ENCODE data around the gene FAM25G.

Gene FAM25G

GRCh38 chr10:47447705-47448104, 43.8 kb downstream of the FAM25G start:
- Histone ChIP-seq H3K9me3 (ENCODE audit: control insufficient read depth, insufficient read depth, low read length) (no peaks in the 10 kb centered on the region), H3K4me1 (ENCODE audit: control insufficient read depth, insufficient read depth, low read length) (peaks cover 3% of the 10 kb centered on the region; the same call in 1 of the 2 replicates), H3K4me3 (ENCODE audit: low read length) (no peak overlapping the region), H3K36me3 (ENCODE audit: control insufficient read depth, insufficient read depth, low read length) (no peaks in the 10 kb centered on the region), H3K27ac (ENCODE audit: low read length) (no peak overlapping the region), H3K27me3 (ENCODE audit: control insufficient read depth, insufficient read depth, low read length) (no peaks in the 10 kb centered on the region)
- no peak for DNase-seq (ENCODE audit: low read depth, low spot score)
- 100% methylated on average over 1 of the region's 3 CpGs for WGBS (ENCODE audit: insufficient coverage, insufficient read length)

- Histone ChIP-seq H3K27me3 (ENCODE audit: control insufficient read depth, insufficient read depth, low read length) (no peaks in the 10 kb centered on the region), H3K4me3 (ENCODE audit: low read length) (no peak overlapping the region), H3K27ac (ENCODE audit: low read length) (no peak overlapping the region), H3K36me3 (ENCODE audit: control insufficient read depth, insufficient read depth, low read length) (no peaks in the 10 kb centered on the region), H3K9me3 (ENCODE audit: control insufficient read depth, insufficient read depth, low read length) (no peaks in the 10 kb centered on the region), H3K4me1 (ENCODE audit: control insufficient read depth, insufficient read depth, low read length) (no peaks in the 10 kb centered on the region)
- WGBS (ENCODE audit: insufficient coverage, insufficient read length) = no CpG with 5 or more reads among the region's 4 CpGs
- no peak for DNase-seq (ENCODE audit: low read depth, low spot score)
These were observed 44.3 kb downstream of the FAM25G start for GRCh38 chr10:47447209-47447608.

GRCh38 chr10:47445720-47446119, 45.8 kb downstream of the FAM25G start:
- no peaks in the 10 kb centered on the region for H3K4me1 ChIP-seq (ENCODE audit: control insufficient read depth, insufficient read depth, low read length)
- no peaks in the 10 kb centered on the region for H3K9me3 ChIP-seq (ENCODE audit: control insufficient read depth, insufficient read depth, low read length)
- H3K27ac ChIP-seq (ENCODE audit: low read length) = no peak overlapping the region
- no peak for DNase-seq (ENCODE audit: low read depth, low spot score)
- WGBS (ENCODE audit: insufficient coverage, insufficient read length) = no CpG with 5 or more reads among the region's 1 CpG
- H3K36me3 ChIP-seq (ENCODE audit: control insufficient read depth, insufficient read depth, low read length) = no peaks in the 10 kb centered on the region
- no peak overlapping the region for H3K4me3 ChIP-seq (ENCODE audit: low read length)
- no peaks in the 10 kb centered on the region for H3K27me3 ChIP-seq (ENCODE audit: control insufficient read depth, insufficient read depth, low read length)

- no CpG with 5 or more reads among the region's 2 CpGs for whole genome bisulfite sequencing (ENCODE audit: insufficient coverage, insufficient read length)
- no peaks in the 10 kb centered on the region for H3K4me1 ChIP-seq (ENCODE audit: control insufficient read depth, insufficient read depth, low read length)
- H3K9me3 ChIP-seq (ENCODE audit: control insufficient read depth, insufficient read depth, low read length) = no peaks in the 10 kb centered on the region
- no peaks in the 10 kb centered on the region for H3K27me3 ChIP-seq (ENCODE audit: control insufficient read depth, insufficient read depth, low read length)
- H3K36me3 ChIP-seq (ENCODE audit: control insufficient read depth, insufficient read depth, low read length) = no peaks in the 10 kb centered on the region
- H3K27ac ChIP-seq (ENCODE audit: low read length) = no peak overlapping the region
- DNase-seq (ENCODE audit: low read depth, low spot score) = no peak
- no peak overlapping the region for H3K4me3 ChIP-seq (ENCODE audit: low read length)
These were observed 47.5 kb downstream of the FAM25G start for GRCh38 chr10:47444047-47444446.

GRCh38 chr10:47443145-47443544, 48.4 kb downstream of the FAM25G start:
- H3K9me3 ChIP-seq (ENCODE audit: control insufficient read depth, insufficient read depth, low read length) = no peaks in the 10 kb centered on the region
- no CpG with 5 or more reads among the region's 2 CpGs for WGBS (ENCODE audit: insufficient coverage, insufficient read length)
- no peak overlapping the region for H3K27ac ChIP-seq (ENCODE audit: low read length)

GRCh38 chr10:47442351-47442750, 49.1 kb downstream of the FAM25G start:
- no peak overlapping the region for H3K27ac ChIP-seq (ENCODE audit: low read length)
- no peaks in the 10 kb centered on the region for H3K27me3 ChIP-seq (ENCODE audit: control insufficient read depth, insufficient read depth, low read length)
- WGBS (ENCODE audit: insufficient coverage, insufficient read length) = no CpG with 5 or more reads among the region's 5 CpGs
- H3K36me3 ChIP-seq (ENCODE audit: control insufficient read depth, insufficient read depth, low read length) = no peaks in the 10 kb centered on the region
- DNase-seq (ENCODE audit: low read depth, low spot score) = no peak
- no peaks in the 10 kb centered on the region for H3K9me3 ChIP-seq (ENCODE audit: control insufficient read depth, insufficient read depth, low read length)
- no peak overlapping the region for H3K4me3 ChIP-seq (ENCODE audit: low read length)
- H3K4me1 ChIP-seq (ENCODE audit: control insufficient read depth, insufficient read depth, low read length) = no peaks in the 10 kb centered on the region

More at GRCh38 chr10:47443145-47443544, 48.4 kb downstream of the FAM25G start:
- H3K4me1 ChIP-seq (ENCODE audit: control insufficient read depth, insufficient read depth, low read length) = no peaks in the 10 kb centered on the region
- H3K27me3 ChIP-seq (ENCODE audit: control insufficient read depth, insufficient read depth, low read length) = no peaks in the 10 kb centered on the region
- no peak for DNase-seq (ENCODE audit: low read depth, low spot score)
- H3K4me3 ChIP-seq (ENCODE audit: low read length) = no peak overlapping the region
- H3K36me3 ChIP-seq (ENCODE audit: control insufficient read depth, insufficient read depth, low read length) = no peaks in the 10 kb centered on the region

- H3K27ac ChIP-seq (ENCODE audit: low read length) = no peak overlapping the region
- WGBS (ENCODE audit: insufficient coverage, insufficient read length) = no CpG with 5 or more reads among the region's 4 CpGs
- DNase-seq (ENCODE audit: low read depth, low spot score) = no peak
- H3K9me3 ChIP-seq (ENCODE audit: control insufficient read depth, insufficient read depth, low read length) = no peaks in the 10 kb centered on the region
- no peak overlapping the region for H3K4me3 ChIP-seq (ENCODE audit: low read length)
- no peaks in the 10 kb centered on the region for H3K36me3 ChIP-seq (ENCODE audit: control insufficient read depth, insufficient read depth, low read length)
- no peaks in the 10 kb centered on the region for H3K27me3 ChIP-seq (ENCODE audit: control insufficient read depth, insufficient read depth, low read length)
- H3K4me1 ChIP-seq (ENCODE audit: control insufficient read depth, insufficient read depth, low read length) = no peaks in the 10 kb centered on the region
These were observed 49.6 kb downstream of the FAM25G start for GRCh38 chr10:47441938-47442337.

- H3K36me3 ChIP-seq (ENCODE audit: control insufficient read depth, insufficient read depth, low read length) = no peaks in the 10 kb centered on the region
- H3K27me3 ChIP-seq (ENCODE audit: control insufficient read depth, insufficient read depth, low read length) = no peaks in the 10 kb centered on the region
- no CpG with 5 or more reads among the region's 4 CpGs for WGBS (ENCODE audit: insufficient coverage, insufficient read length)
- no peaks in the 10 kb centered on the region for H3K4me1 ChIP-seq (ENCODE audit: control insufficient read depth, insufficient read depth, low read length)
- no peak overlapping the region for H3K4me3 ChIP-seq (ENCODE audit: low read length)
- H3K9me3 ChIP-seq (ENCODE audit: control insufficient read depth, insufficient read depth, low read length) = no peaks in the 10 kb centered on the region
- DNase-seq (ENCODE audit: low read depth, low spot score) = no peak
- H3K27ac ChIP-seq (ENCODE audit: low read length) = no peak overlapping the region
These were observed 51.3 kb downstream of the FAM25G start for GRCh38 chr10:47440207-47440606.

- peak; percentile 33 for DNase-seq (ENCODE audit: low read depth, low spot score)
- H3K27ac ChIP-seq (ENCODE audit: low read length) = no peak overlapping the region
- no peaks in the 10 kb centered on the region for H3K4me1 ChIP-seq (ENCODE audit: control insufficient read depth, insufficient read depth, low read length)
- H3K4me3 ChIP-seq (ENCODE audit: low read length) = no peak overlapping the region
- no CpG with 5 or more reads among the region's 6 CpGs for WGBS (ENCODE audit: insufficient coverage, insufficient read length)
- H3K36me3 ChIP-seq (ENCODE audit: control insufficient read depth, insufficient read depth, low read length) = no peaks in the 10 kb centered on the region
- no peaks in the 10 kb centered on the region for H3K27me3 ChIP-seq (ENCODE audit: control insufficient read depth, insufficient read depth, low read length)
- no peaks in the 10 kb centered on the region for H3K9me3 ChIP-seq (ENCODE audit: control insufficient read depth, insufficient read depth, low read length)
These were observed 52.5 kb downstream of the FAM25G start for GRCh38 chr10:47438857-47439474.

Measured in iPS DF 6.9 (cell line).